HEK293 (cell line): ENCODE results near the gene LDLRAP1.

Experiments used
- PATZ1 ChIP-seq: fragments of 450-650 bp; formaldehyde crosslinking; IDR thresholded peaks from 2 replicates; pipeline ENCODE4 v1.5.1; 2016; ENCODE audit warnings: missing biosample characterization, missing genetic modification characterization
- PBX3 ChIP-seq: sonication (generic); formaldehyde crosslinking; IDR thresholded peaks from 2 replicates; pipeline ENCODE4 v1.8.1; 2022; ENCODE audit warnings: mild to moderate bottlenecking, moderate library complexity, missing genetic modification reagents
- SP2 ChIP-seq: fragments of 450-650 bp; formaldehyde crosslinking; IDR thresholded peaks from 2 replicates; pipeline ENCODE4 v1.5.1; 2016; ENCODE audit warnings: missing biosample characterization, missing genetic modification characterization
- TRIM28 ChIP-seq: IDR thresholded peaks from 2 replicates; pipeline ENCODE4 v1.6.1; 2011; ENCODE audit warnings: low read length, control low read depth, borderline replicate concordance
- ZBTB10 ChIP-seq: fragments of 450-650 bp; formaldehyde crosslinking; IDR thresholded peaks from 2 replicates; pipeline ENCODE4 v1.5.1; 2016; ENCODE audit warnings: missing biosample characterization, missing genetic modification characterization
- ZBTB7A ChIP-seq: fragments of 450-650 bp; formaldehyde crosslinking; IDR thresholded peaks from 2 replicates; pipeline ENCODE4 v1.5.1; 2016; ENCODE audit warnings: low read depth, missing biosample characterization, missing genetic modification characterization
- ZNF133 ChIP-seq: fragments of 450-650 bp; formaldehyde crosslinking; IDR thresholded peaks from 2 replicates; pipeline ENCODE4 v1.5.1; 2016; ENCODE audit warnings: missing biosample characterization, missing genetic modification characterization
- ZNF140 ChIP-seq: fragments of 450-650 bp; formaldehyde crosslinking; IDR thresholded peaks from 2 replicates; pipeline ENCODE4 v1.5.1; 2016; ENCODE audit warnings: missing biosample characterization, missing genetic modification characterization
- ZNF148 ChIP-seq: fragments of 450-650 bp; formaldehyde crosslinking; IDR thresholded peaks from 2 replicates; pipeline ENCODE4 v1.5.0; 2017; ENCODE audit warnings: missing biosample characterization, missing genetic modification characterization, borderline replicate concordance
- ZNF175 ChIP-seq: fragments of 450-650 bp; formaldehyde crosslinking; IDR thresholded peaks from 2 replicates; pipeline ENCODE4 v1.5.1; 2016; ENCODE audit warnings: missing biosample characterization, missing genetic modification characterization
- ZNF2 ChIP-seq: fragments of 450-650 bp; formaldehyde crosslinking; IDR thresholded peaks from 2 replicates; pipeline ENCODE4 v1.5.1; 2016; ENCODE audit warnings: missing biosample characterization, missing genetic modification characterization
- ZNF214 ChIP-seq: fragments of 450-650 bp; formaldehyde crosslinking; IDR thresholded peaks from 2 replicates; pipeline ENCODE4 v1.5.1; 2017; ENCODE audit warnings: missing biosample characterization, mild to moderate bottlenecking, missing genetic modification characterization, borderline replicate concordance
- ZNF292 ChIP-seq: fragments of 450-650 bp; formaldehyde crosslinking; IDR thresholded peaks from 2 replicates; pipeline ENCODE4 v1.5.1; 2016; ENCODE audit warnings: low read depth, missing biosample characterization, missing genetic modification characterization, borderline replicate concordance
- ZNF423 ChIP-seq: fragments of 450-650 bp; formaldehyde crosslinking; IDR thresholded peaks from 2 replicates; pipeline ENCODE4 v1.5.1; 2016; ENCODE audit warnings: missing biosample characterization, missing genetic modification characterization
- ZNF530 ChIP-seq: fragments of 450-650 bp; formaldehyde crosslinking; IDR thresholded peaks from 2 replicates; pipeline ENCODE4 v1.5.1; 2016; ENCODE audit warnings: low read depth, missing biosample characterization, missing genetic modification characterization
- ZNF558 ChIP-seq: fragments of 450-650 bp; formaldehyde crosslinking; IDR thresholded peaks from 2 replicates; pipeline ENCODE4 v1.5.1; 2016; ENCODE audit warnings: missing biosample characterization, missing genetic modification characterization
- ZNF571 ChIP-seq: fragments of 450-650 bp; formaldehyde crosslinking; IDR thresholded peaks from 2 replicates; pipeline ENCODE4 v1.5.0; 2017; ENCODE audit warnings: missing biosample characterization, missing genetic modification characterization
- ZNF580 ChIP-seq: fragments of 450-650 bp; formaldehyde crosslinking; IDR thresholded peaks from 2 replicates; pipeline ENCODE4 v1.5.1; 2016; ENCODE audit warnings: missing biosample characterization, missing genetic modification characterization
- ZNF621 ChIP-seq: fragments of 450-650 bp; formaldehyde crosslinking; IDR thresholded peaks from 2 replicates; pipeline ENCODE4 v1.5.1; 2017; ENCODE audit warnings: missing biosample characterization, missing genetic modification characterization
- ZNF704 ChIP-seq: fragments of 450-650 bp; formaldehyde crosslinking; IDR thresholded peaks from 2 replicates; pipeline ENCODE4 v1.5.1; 2016; ENCODE audit warnings: missing biosample characterization, missing genetic modification characterization
- ZNF830 ChIP-seq: fragments of 450-650 bp; IDR thresholded peaks from 2 replicates; pipeline ENCODE4 v1.5.0; 2018; ENCODE audit warnings: missing biosample characterization, missing genetic modification characterization, low read depth, mild to moderate bottlenecking, moderate library complexity
- ZNF837 ChIP-seq: fragments of 450-650 bp; formaldehyde crosslinking; IDR thresholded peaks from 2 replicates; pipeline ENCODE4 v1.5.1; 2016; ENCODE audit warnings: missing biosample characterization, missing genetic modification characterization
- TF ChIP-seq, protein P1 (sequence below): fragments of 450-650 bp; formaldehyde crosslinking; IDR thresholded peaks from 2 replicates; pipeline ENCODE4 v1.5.1; 2016; ENCODE audit warnings: missing biosample characterization, missing genetic modification characterization, borderline replicate concordance

LDLRAP1 gene

GRCh38 chr1:25543425-25544242 is at the start of gene LDLRAP1 (continued):
- no peak for TF ChIP-seq ZNF580 (tag by site-specific recombination)
- TF ChIP-seq ZNF571 (tag by site-specific recombination): no peak
- TF ChIP-seq ZNF704: no peak
- no peak for TF ChIP-seq ZNF140 (tag by site-specific recombination)
- TF ChIP-seq ZNF837 (tag by site-specific recombination): no peak
- TF ChIP-seq ZNF558 (tag by site-specific recombination): no peak
- TF ChIP-seq ZNF423: no peak
- peak; percentile 35; the same call in 1 of the 2 replicates for TF ChIP-seq PATZ1 (tag by site-specific recombination)
- TF ChIP-seq ZNF621 (tag by site-specific recombination): no peak
- 0 out of 2 replicates have a peak, but pooled peaks have one; percentile 24 for TF ChIP-seq ZBTB7A
- TF ChIP-seq ZBTB10: 0 out of 2 replicates have a peak, but pooled peaks have one; percentile 39
- TF ChIP-seq ZNF830: no peak
- TF ChIP-seq PBX3 (CRISPR knock-in tag): no peak
- TF ChIP-seq ZNF133: no peak
- no peak for TF ChIP-seq ZNF214
- no peak for TF ChIP-seq SP2 (tag by site-specific recombination)
- TF ChIP-seq ZNF2 (tag by site-specific recombination): no peak
- no peak for TF ChIP-seq ZNF175 (tag by site-specific recombination)
- TF ChIP-seq, protein P1, sequence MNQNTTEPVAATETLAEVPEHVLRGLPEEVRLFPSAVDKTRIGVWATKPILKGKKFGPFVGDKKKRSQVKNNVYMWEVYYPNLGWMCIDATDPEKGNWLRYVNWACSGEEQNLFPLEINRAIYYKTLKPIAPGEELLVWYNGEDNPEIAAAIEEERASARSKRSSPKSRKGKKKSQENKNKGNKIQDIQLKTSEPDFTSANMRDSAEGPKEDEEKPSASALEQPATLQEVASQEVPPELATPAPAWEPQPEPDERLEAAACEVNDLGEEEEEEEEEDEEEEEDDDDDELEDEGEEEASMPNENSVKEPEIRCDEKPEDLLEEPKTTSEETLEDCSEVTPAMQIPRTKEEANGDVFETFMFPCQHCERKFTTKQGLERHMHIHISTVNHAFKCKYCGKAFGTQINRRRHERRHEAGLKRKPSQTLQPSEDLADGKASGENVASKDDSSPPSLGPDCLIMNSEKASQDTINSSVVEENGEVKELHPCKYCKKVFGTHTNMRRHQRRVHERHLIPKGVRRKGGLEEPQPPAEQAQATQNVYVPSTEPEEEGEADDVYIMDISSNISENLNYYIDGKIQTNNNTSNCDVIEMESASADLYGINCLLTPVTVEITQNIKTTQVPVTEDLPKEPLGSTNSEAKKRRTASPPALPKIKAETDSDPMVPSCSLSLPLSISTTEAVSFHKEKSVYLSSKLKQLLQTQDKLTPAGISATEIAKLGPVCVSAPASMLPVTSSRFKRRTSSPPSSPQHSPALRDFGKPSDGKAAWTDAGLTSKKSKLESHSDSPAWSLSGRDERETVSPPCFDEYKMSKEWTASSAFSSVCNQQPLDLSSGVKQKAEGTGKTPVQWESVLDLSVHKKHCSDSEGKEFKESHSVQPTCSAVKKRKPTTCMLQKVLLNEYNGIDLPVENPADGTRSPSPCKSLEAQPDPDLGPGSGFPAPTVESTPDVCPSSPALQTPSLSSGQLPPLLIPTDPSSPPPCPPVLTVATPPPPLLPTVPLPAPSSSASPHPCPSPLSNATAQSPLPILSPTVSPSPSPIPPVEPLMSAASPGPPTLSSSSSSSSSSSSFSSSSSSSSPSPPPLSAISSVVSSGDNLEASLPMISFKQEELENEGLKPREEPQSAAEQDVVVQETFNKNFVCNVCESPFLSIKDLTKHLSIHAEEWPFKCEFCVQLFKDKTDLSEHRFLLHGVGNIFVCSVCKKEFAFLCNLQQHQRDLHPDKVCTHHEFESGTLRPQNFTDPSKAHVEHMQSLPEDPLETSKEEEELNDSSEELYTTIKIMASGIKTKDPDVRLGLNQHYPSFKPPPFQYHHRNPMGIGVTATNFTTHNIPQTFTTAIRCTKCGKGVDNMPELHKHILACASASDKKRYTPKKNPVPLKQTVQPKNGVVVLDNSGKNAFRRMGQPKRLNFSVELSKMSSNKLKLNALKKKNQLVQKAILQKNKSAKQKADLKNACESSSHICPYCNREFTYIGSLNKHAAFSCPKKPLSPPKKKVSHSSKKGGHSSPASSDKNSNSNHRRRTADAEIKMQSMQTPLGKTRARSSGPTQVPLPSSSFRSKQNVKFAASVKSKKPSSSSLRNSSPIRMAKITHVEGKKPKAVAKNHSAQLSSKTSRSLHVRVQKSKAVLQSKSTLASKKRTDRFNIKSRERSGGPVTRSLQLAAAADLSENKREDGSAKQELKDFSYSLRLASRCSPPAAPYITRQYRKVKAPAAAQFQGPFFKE: no peak
- TF ChIP-seq TRIM28: no peak
- no peak for TF ChIP-seq ZNF530 (tag by site-specific recombination)
- no peak for TF ChIP-seq ZNF292 (tag by site-specific recombination)
- TF ChIP-seq ZNF148 (tag by site-specific recombination): no peak
